AG08395 (cell line): ENCODE measurements around the gene B9D2.

ENCODE experiments used
- DNase-seq: peaks from one replicate; pipeline ENCODE4 v3.0.0; 2012; ENCODE audit warnings: mixed read lengths, low spot score

Gene B9D2

DNA sequence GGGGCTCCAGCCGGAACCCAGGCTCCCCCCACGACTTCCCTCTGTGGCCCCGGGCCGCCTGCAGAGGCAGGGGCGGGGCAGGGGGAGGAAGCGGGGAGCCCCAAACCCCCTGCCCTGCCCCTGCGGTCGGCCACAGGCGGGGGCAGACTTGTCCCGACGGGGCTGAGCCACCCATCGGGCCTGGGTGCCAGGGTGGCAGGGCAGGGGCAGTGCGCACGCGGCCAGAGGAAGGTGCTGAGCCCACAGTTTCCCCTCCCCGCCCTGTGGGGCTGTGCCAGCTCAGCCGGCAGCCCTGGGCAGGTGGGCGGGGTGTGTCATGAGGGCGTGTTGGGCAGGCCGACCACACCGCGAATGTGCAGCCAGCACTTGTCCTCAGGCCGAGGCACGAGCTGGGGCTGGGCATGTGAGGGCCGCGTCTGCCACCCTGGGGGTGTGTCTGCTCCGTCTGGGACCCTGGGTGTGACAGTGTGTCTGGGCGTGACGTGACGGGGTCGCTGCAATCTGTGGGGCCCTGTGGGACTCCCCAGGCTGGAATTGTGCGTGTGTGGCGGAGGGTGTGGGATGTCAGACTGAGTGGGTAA lies 36.3 kb downstream of the B9D2 start:
- DNase-seq: no peak

DNA sequence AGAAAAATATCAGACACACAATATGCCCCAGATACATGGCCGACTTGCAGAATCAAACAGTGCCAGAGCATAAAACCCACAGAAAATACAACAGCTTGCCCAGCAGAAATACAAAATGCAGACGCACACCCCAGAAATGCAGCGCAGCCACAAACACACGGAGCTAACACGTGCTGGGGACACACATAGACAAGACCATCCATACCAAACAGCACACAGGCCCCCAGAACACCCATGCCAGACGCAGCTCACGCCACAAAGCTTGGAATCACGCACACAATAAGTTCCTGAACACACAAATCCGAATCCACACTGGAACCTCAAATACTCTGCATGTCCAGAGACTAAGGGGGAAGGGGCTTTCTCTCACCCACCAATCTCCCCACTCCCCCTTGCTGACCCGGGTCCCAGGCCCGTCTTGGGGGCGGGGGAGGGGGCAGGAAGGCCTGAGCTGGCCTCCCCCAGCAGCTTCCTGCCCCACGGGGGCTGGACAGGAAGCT lies 36.8 kb downstream of the B9D2 start:
- no peak for DNase-seq

DNA sequence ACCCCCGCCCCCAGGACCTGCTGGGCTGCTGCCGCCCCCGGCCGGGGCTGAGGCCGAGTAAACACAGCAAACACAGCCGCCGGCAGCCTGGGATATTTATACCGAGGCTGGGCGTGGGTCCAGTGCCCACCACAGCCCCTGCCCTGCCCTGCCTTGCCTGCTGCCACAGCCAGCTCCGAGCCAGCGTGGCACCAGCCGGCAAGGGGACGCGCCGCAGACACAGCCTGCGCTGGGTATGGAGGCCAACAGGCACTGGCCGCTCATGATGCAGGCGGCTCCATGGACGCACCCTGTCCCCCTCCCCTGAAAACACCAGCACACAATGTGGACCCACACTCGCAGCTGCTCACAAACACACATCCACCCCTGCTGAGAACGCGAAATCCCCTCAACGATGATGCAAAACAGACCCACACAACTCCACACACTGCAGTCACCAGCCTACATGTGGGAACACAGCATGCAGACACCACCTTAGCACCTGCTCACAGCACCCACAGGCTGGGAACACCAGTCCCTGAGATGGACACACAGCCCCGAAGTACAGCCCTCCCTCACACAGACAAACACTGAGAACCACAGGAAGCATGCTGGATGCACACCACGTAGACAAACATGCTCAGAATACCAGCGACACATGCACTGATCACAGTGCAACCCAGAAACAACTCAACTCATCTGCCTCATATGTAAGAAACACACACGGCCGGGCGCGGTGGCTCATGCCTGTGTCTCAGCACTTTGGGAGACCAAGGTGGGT lies 37.8 kb downstream of the B9D2 start:
- DNase-seq: peak; percentile 48

GRCh38 chr19:41325640-41325946 lies 38.4 kb downstream of the B9D2 start:
- DNase-seq: no peak

GRCh38 chr19:41324921-41325639 lies 38.9 kb downstream of the B9D2 start:
- DNase-seq: peak; percentile 84

DNA sequence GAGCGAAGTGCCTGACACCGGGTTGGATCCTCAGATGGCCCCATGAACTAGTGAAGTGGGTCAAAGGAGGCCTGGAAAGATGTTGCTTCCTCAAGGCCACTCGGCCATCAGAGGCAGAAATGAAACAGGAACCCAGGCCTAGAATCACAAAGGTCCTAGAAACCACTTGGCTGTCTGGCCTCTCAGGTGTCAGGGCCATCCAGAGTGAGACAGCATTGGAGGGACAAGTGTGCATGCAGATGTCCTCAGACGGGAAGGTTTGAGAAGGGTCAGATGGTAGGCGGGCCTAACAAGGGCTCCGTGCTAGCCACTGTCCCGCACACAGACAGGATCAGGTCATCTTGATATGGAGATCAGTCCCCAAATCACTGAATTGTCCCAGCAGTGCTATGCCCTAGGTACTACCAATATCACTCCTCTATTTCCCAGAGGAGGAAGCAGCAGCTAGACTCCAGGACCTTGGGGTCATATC lies 39.7 kb downstream of the B9D2 start:
- no peak for DNase-seq

GRCh38 chr19:41323430-41324125 lies 40.4 kb downstream of the B9D2 start:
- DNase-seq: peak; percentile 96

DNA sequence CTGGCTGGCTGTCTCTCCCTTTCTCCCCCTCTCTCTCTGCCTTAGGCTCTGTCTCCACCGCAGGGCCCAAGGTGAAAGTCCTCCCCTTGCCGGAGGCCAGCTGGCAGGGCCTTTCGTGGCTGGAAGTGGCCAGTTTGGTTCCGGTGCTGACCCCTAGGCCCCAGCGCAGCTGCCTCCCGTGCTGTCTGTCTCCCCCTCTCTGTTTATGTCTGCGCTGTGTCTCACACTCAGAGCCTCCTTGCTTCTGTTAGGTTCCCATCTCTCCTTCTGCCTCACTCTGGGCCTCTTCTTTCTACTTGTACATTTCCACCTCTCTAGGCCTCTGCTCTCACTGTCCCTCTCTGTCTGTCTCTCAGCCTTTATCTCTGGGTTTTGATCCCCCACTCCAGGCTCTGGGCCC lies 40.9 kb downstream of the B9D2 start:
- no peak for DNase-seq

- no peak for DNase-seq
Observed at GRCh38 chr19:41322451-41322850, 41.5 kb downstream of the B9D2 start.

- peak; percentile 83 for DNase-seq
Observed at GRCh38 chr19:41321600-41322270, 42.2 kb downstream of the B9D2 start.

GRCh38 chr19:41321204-41321599 lies 42.7 kb downstream of the B9D2 start:
- DNase-seq: no peak

DNA sequence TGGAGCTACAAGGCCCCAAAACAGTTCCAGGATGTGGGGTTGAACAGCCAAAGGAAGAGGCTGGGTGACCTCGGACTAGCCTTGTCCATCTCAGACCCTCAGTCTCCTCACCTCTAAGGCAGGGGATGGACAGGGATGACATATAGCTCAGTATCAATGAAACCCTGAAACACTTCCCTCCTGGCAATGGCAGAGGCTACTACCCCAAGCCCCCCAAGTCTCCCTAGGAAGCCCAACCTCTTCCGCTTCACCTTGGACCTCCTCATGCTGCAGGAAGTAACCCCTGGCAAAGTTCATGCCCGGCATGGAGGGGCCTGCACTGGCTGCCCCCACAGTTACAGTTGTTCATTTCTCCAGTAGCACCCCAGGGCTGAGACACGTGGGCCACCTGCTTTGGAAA lies 43.4 kb downstream of the B9D2 start:
- no peak for DNase-seq

DNA sequence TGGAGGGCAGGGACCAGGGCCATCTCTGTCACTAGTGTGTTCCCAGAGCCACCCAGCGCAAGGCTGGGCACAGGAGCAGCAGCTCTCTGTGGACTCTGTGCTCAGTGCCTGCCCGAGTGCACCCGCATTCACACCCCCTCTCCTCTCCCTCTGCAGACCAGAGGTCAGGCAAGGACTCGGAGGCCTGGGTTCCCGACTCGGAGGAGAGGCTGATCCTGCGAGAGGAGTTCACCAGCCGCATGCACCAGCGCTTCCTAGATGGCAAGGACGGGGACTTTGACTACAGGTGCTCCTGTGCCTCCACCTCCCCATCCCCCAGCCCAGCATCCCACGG lies 43.8 kb downstream of the B9D2 start:
- DNase-seq: no peak

GRCh38 chr19:41319500-41320184 lies 44.3 kb downstream of the B9D2 start:
- no peak for DNase-seq

- DNase-seq: no peak
Observed at GRCh38 chr19:41318696-41319499, 45.1 kb downstream of the B9D2 start.

- DNase-seq: no peak
Observed at GRCh38 chr19:41316306-41316920, 47.5 kb downstream of the B9D2 start.

- DNase-seq: no peak
Observed at GRCh38 chr19:41311613-41312012, 52.3 kb downstream of the B9D2 start.

DNA sequence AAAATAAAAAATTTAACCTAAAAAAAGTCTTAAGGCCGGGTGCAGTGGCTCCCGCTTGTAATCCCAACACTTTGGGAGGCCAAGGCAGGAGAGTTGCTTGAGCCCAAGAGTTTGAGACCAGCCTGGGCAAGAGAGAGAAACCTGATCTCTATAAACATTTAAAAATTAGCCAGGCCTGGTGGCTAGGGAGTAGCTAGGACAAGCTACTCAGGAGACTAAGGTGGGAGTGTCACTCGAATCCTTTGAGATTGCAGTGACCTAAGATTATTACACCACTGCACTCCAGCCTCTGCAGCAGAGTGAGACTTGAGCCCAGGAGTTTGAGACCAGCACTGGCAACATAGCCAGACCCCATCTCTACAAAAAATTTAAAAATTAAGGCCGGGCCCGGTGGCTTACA lies 52.9 kb downstream of the B9D2 start:
- DNase-seq: no peak

DNA sequence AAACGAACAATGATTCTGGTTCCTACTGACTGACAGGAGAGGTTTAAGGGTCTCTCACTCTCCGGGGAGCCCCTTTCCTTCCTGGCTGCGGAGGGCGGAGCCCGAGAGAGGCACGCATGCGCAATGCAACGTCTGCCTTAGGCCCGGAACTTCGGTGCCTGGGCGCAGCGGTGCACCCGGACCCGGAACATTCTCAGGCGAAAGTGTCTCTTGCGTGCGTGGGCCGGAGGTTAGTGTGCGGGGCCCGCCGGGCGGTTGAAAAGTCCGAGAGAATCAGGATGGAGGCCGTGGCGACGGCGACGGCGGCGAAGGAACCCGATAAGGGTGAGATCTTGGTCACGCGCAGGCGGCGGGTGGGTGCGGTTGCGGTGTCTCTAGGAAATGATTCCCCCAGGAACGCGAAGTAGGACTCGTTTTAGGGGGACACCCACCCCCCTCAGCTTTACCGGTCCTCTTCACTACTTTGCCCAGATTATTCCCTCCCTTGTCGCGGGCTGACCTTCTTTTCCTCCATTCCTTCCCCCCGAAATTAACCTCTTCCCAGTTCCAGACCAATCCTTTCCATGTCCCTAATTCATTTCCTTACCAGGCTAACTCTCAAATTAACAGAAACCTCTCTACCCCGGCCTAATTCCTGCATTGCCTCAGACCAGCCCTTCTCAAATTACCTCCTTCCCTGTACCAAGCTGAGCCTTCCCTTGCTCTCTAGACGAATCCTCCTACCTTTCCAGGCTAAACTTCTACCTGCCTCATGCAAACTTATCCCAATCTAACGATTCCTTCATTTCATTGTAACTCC lies 53.7 kb downstream of the B9D2 start, which contains the start of gene CCDC97:
TSS of gene CCDC97 (plus strand) at position 140 of the 799 bp plus-strand sequence. CDS start at position 279, 139 bp downstream.
- peak; percentile 95 for DNase-seq
